K562 (cell line): ENCODE data around the gene XPO6. TPM values are rescaled to one million over a fixed set of nuclear protein-coding genes. Genes with fewer than 3 reads are reported as not detected.
"Not testable (repeated sequence)": the region's sequence is repeated elsewhere in the genome, so short reads cannot be mapped to it uniquely, and the experiment has no call there.

Experiments used
- ATAC-seq: fragments of 200-7000 bp; cut with Tn5 transposase; 3 replicates; pipeline ENCODE4 v1.9.1; 2020; ENCODE audit warnings: moderate library complexity
- BruUV-seq: library from RNA; stranded (reverse); fragments of 400-500 nt; replicated peaks from 2 replicates; lab custom pipeline; 2021; lab: Mats Ljungman, UMichigan
- CTCF ChIA-PET: fragments of 300-600 bp; formaldehyde crosslinking; extraction: SDS; loops from one replicate; lab custom pipeline; 2021; ENCODE audit warnings: low intra/inter-chr PET ratio; lab: Yijun Ruan, JAX
- POLR2A ChIA-PET: fragments of 300-600, 350-650 bp; sonication (Branson Sonifier 250); formaldehyde crosslinking; extraction: SDS; loops from one replicate; lab custom pipeline; 2021; ENCODE audit warnings: antibody characterized with exemption, inconsistent platforms; lab: Yijun Ruan, JAX
- DNase-seq, 4 experiments: peaks; one replicate each; pipeline versions ENCODE4 v3.0.0 to v3.0.0-alpha.2; 2011 to 2018; ENCODE audit warnings: low spot score in 3 of 4, mixed read lengths in 3 of 4; ENCODE audit errors: extremely low read depth in 1 of 4
- FAIRE-seq: peaks from 2 replicates; lab custom pipeline; 2011; peaks lifted over from hg19 to GRCh38; lab: Jason Lieb, UNC
- H2AFZ ChIP-seq: 2 replicates; pipeline ENCODE4 v1.6.0; 2011; ENCODE audit warnings: low read depth, low read length, control low read depth, inconsistent platforms
- H3K27ac ChIP-seq: fragments of 200-600 bp; 3 replicates; pipeline ENCODE4 v1.8.0; 2011; ENCODE audit warnings: low read depth, mild to moderate bottlenecking, control low read depth, inconsistent platforms, low read length, moderate library complexity, mixed read lengths; ENCODE audit errors: extremely low read depth
- H3K27me3 ChIP-seq, 2 experiments: fragments of 300-600 bp in 1 of 2; 2 replicates in 1 of 2; 3 replicates in 1 of 2; pipeline versions ENCODE4 v1.6.0 to v1.8.0; 2011; ENCODE audit warnings: inconsistent platforms in 2 of 2, low read length in 2 of 2, mild to moderate bottlenecking in 1 of 2, mixed read lengths in 1 of 2, moderate library complexity in 1 of 2; ENCODE audit not compliant: control insufficient read depth in 2 of 2, insufficient read depth in 2 of 2
- H3K36me3 ChIP-seq: fragments of 300-600 bp; 3 replicates; pipeline ENCODE4 v1.8.0; 2011; ENCODE audit warnings: mild to moderate bottlenecking, low read length, inconsistent platforms; ENCODE audit not compliant: control insufficient read depth, insufficient read depth
- H3K4me1 ChIP-seq, 2 experiments: fragments of 200-600 bp in 1 of 2; replicated peaks in 1 of 2; 2 replicates in 1 of 2; 3 replicates in 1 of 2; pipeline versions ENCODE4 v1.5.1 to v1.8.0; 2011; ENCODE audit warnings: inconsistent platforms in 2 of 2, low read length in 2 of 2, mild to moderate bottlenecking in 1 of 2, mixed read lengths in 1 of 2, moderate library complexity in 1 of 2; ENCODE audit not compliant: control insufficient read depth in 2 of 2, insufficient read depth in 2 of 2
- H3K4me2 ChIP-seq: 2 replicates; pipeline ENCODE4 v1.6.1; 2011; ENCODE audit warnings: low read length, control low read depth, inconsistent platforms, mixed read lengths; ENCODE audit not compliant: insufficient read depth
- H3K4me3 ChIP-seq: fragments of 200-600 bp; sonication (generic), shearing (Covaris generic); 2 replicates; pipeline ENCODE4 v1.5.1; 2016; ENCODE audit warnings: control low read depth, inconsistent platforms
- H3K79me2 ChIP-seq: fragments of 200-600 bp; 3 replicates; pipeline ENCODE4 v1.8.0; 2011; ENCODE audit warnings: low read length, inconsistent platforms; ENCODE audit not compliant: control insufficient read depth, insufficient read depth
- H3K9ac ChIP-seq, 2 experiments: 2 replicates each; pipeline versions ENCODE4 v1.6.0 to v1.6.1; 2011; ENCODE audit warnings: low read depth in 2 of 2, low read length in 2 of 2, control low read depth in 1 of 2, inconsistent platforms in 1 of 2, mild to moderate bottlenecking in 1 of 2, mixed read lengths in 1 of 2; ENCODE audit not compliant: insufficient read depth in 1 of 2
- H3K9me1 ChIP-seq: one replicate; pipeline ENCODE4 v1.6.0; 2011; ENCODE audit warnings: inconsistent platforms, mild to moderate bottlenecking, low read length, moderate library complexity; ENCODE audit not compliant: control insufficient read depth, insufficient read depth
- H3K9me3 ChIP-seq: replicated peaks from 2 replicates; pipeline ENCODE4 v1.5.1; 2011; ENCODE audit warnings: low read depth, low read length, inconsistent platforms; ENCODE audit not compliant: control insufficient read depth, insufficient read depth
- H4K20me1 ChIP-seq: replicated peaks from 2 replicates; pipeline ENCODE4 v1.6.1; 2011; ENCODE audit warnings: low read length, inconsistent platforms, mixed read lengths; ENCODE audit not compliant: control insufficient read depth, insufficient read depth
- BDP1 ChIP-seq: IDR thresholded peaks from 3 replicates; pipeline ENCODE4 v1.6.1; 2011; ENCODE audit not compliant: insufficient read length, insufficient read depth
- CREBBP ChIP-seq: IDR thresholded peaks from one replicate; pipeline ENCODE4 v1.6.1; 2012; ENCODE audit warnings: low read depth, mild to moderate bottlenecking, control low read depth, inconsistent platforms, low read length
- EWSR1 ChIP-seq: fragments of 450-650 bp; IDR thresholded peaks from 2 replicates; pipeline ENCODE4 v1.6.1; 2018; ENCODE audit warnings: borderline replicate concordance, mild to moderate bottlenecking, low read depth, moderate library complexity; ENCODE audit not compliant: partially characterized antibody
- GTF2A2 ChIP-seq: IDR thresholded peaks from 2 replicates; pipeline ENCODE4 v1.6.1; 2016; ENCODE audit warnings: mild to moderate bottlenecking, missing genetic modification characterization, missing compliant biosample characterization
- IFI16 ChIP-seq: fragments of 250-450 bp; sonication (Bioruptor Pico); IDR thresholded peaks from 2 replicates; pipeline ENCODE4 v2.1.2; 2022; ENCODE audit warnings: mild to moderate bottlenecking, inconsistent platforms
- NBN ChIP-seq: fragments of 450-650 bp; IDR thresholded peaks from 2 replicates; pipeline ENCODE4 v1.6.1; 2016; ENCODE audit warnings: low read depth, mild to moderate bottlenecking
- ZBTB40 ChIP-seq, 2 experiments: fragments of 450-650 bp in 1 of 2; sonication (generic) in 1 of 2; formaldehyde crosslinking in 1 of 2; IDR thresholded peaks; 2 replicates each; pipeline versions ENCODE4 v1.7.1 to v1.9.0; 2016 to 2022; ENCODE audit warnings: inconsistent platforms in 1 of 2, mild to moderate bottlenecking in 1 of 2, missing genetic modification reagents in 1 of 2
- ZNF41 ChIP-seq: fragments of 250-450 bp; sonication (Bioruptor Pico); conservative IDR thresholded peaks from 2 replicates; pipeline ENCODE4 v1.4.0; 2020; ENCODE audit warnings: mild to moderate bottlenecking
- WGBS: fragments of 100-300 bp; shearing (Covaris generic); methylation state at CpG from one replicate; pipeline ENCODE4 v1.1.6; 2016; ENCODE audit warnings: low coverage, mixed read lengths; ENCODE audit not compliant: insufficient coverage; ENCODE audit errors: missing lambda C conversion rate; 5-methylcytosine and 5-hydroxymethylcytosine counted together
- in situ Hi-C: fragments of 300-500 bp; cut with MboI; formaldehyde crosslinking; loops from 4 replicates; pipeline ENCODE4 v1.15.0; 2018; ENCODE audit warnings: inconsistent platforms, mixed read lengths
- intact Hi-C: fragments of 100-400 bp; cut with micrococcal nuclease; formaldehyde crosslinking; loops from 2 replicates; pipeline ENCODE4 v1.14.2; 2022
- polyA plus RNA-seq, 8 experiments: library from polyadenylated mRNA; depleted of rRNA in 4 of 8; stranded (reverse) in 5 of 8; unstranded in 3 of 8; fragments of >200 nt; fragmentation: Nextera tagmentation in 2 of 8; fragmentation: Illumina TruSeq in 1 of 8; extraction: Ambion mirVana in 2 of 8; extraction: Trizol in 1 of 8; gene quantifications; 2 replicates each; pipeline versions ENCODE4 v1.2.1 to v1.2.3, GENCODE V29; 2011 to 2014; ENCODE audit warnings: inconsistent platforms in 1 of 8, missing spikeins in 1 of 8
- total RNA-seq, 7 experiments: library from RNA; depleted of rRNA in 6 of 7; stranded (reverse); fragments of >200 nt in 6 of 7; fragmentation: Illumina TruSeq in 2 of 7; extraction: Trizol in 2 of 7; gene quantifications; 2 replicates each; pipeline versions ENCODE4 v1.2.1 to v1.2.3, GENCODE V29; 2011 to 2021; ENCODE audit warnings: low replicate concordance in 1 of 7

The XPO6 gene
- total and polyA plus RNA-seq, 9 of the 15 experiments (the other 6 are each of a cell fraction or from before 2014, with no cell fraction given) = 11.2 to 196 (median 119) TPM

- WGBS = 87% methylated on average over 6 of the region's 6 CpGs
- Histone ChIP-seq H3K27me3 (no peaks in the 10 kb centered on the region), H3K79me2 (no peaks in the 10 kb centered on the region), H3K9me1 (no peaks in the 10 kb centered on the region), H3K9me3 (no peaks in the 10 kb centered on the region), H3K36me3 (peaks cover 93% of the 10 kb centered on the region), H3K27ac (no peak overlapping the region), H3K4me2 (no peak overlapping the region), H3K4me1 (no peaks in the 10 kb centered on the region), H3K4me3 (no peak overlapping the region), H2AFZ (no peak overlapping the region), H4K20me1 (no peaks in the 10 kb centered on the region), H3K9ac (no peak overlapping the region)
- CTCF ChIA-PET = no interaction called here
- POLR2A ChIA-PET = no interaction called here
- in situ Hi-C loops = no loop called here
- BruUV-seq = no TSS peak
- FAIRE-seq (no peak), ATAC-seq (no peak), DNase-seq (no peak)
- TF ChIP-seq EWSR1 (no peak), IFI16 (no peak), ZBTB40 (IDR thresholded peaks at IDR 0.05) (no peak), ZBTB40 (CRISPR knock-in tag; IDR thresholded peaks at IDR 0.05) (no peak), BDP1 (no peak), ZNF41 (CRISPR knock-in tag) (no peak), GTF2A2 (tag) (no peak), NBN (no peak), CREBBP (no peak)
- intact Hi-C loops = no loop called here
These were observed 94.6 kb downstream of the XPO6 start for GRCh38 chr16:28117168-28117565.

DNA sequence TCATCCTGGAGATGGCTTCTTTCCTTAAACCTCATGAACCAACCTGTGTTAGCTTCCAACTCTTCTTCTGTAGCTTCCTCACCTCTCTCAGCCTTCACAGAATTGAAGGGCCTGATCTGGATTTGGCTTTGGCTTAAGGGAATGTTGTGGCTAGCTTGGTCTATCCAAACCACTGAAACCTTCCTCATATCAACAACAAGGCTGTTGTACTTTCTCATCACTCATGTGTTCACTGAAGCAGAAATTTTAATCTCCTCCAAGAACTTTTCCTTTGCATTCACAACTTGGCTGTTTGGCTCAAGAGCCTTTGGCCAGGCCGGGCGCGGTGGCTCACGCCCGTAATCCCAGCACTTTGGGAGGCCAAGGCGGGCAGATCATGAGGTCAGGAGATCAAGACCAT lies 95.9 kb downstream of the XPO6 start:
- H3K9me3 ChIP-seq, H3K27me3 ChIP-seq, ATAC-seq, intact Hi-C loops, BruUV-seq, H3K79me2 ChIP-seq, H3K4me1 ChIP-seq, H3K27ac ChIP-seq, H3K4me3 ChIP-seq, H3K4me2 ChIP-seq, H2AFZ ChIP-seq, H3K9me1 ChIP-seq, H4K20me1 ChIP-seq, in situ Hi-C loops, FAIRE-seq, CTCF ChIA-PET, H3K9ac ChIP-seq, DNase-seq: not testable (repeated sequence)
- POLR2A ChIA-PET = interaction anchor here (0.7 to 1.1 kb wide), 3 partner anchors 13 to 130 kb away, joined by 3 read pairs; no protein-coding TSS in a partner anchor
- 84% methylated on average over 6 of the region's 6 CpGs for WGBS
- H3K36me3 ChIP-seq = peaks cover 94% of the 10 kb centered on the region
